Measurements from ENCODE around the gene ZFP90.

The ZFP90 gene

GRCh38 chr16:68590201-68590994 lies 51.3 kb downstream of the ZFP90 start:
- no peak for DNase-seq (ENCODE audit: low spot score)

GRCh38 chr16:68592466-68593337 lies 53.6 kb downstream of the ZFP90 start:
- DNase-seq (ENCODE audit: low spot score): no peak

- no peak for DNase-seq (ENCODE audit: low spot score)
These were observed 57.2 kb downstream of the ZFP90 start for GRCh38 chr16:68596266-68596665.

GRCh38 chr16:68599586-68599985 lies 60.5 kb downstream of the ZFP90 start:
- no peak for DNase-seq (ENCODE audit: low spot score)

GRCh38 chr16:68605746-68606145 lies 66.7 kb downstream of the ZFP90 start:
- no peak for DNase-seq (ENCODE audit: low spot score)

GRCh38 chr16:68607443-68607842 lies 68.4 kb downstream of the ZFP90 start:
- DNase-seq (ENCODE audit: low spot score): no peak

- no peak for DNase-seq (ENCODE audit: low spot score)
These were observed 69.2 kb downstream of the ZFP90 start for GRCh38 chr16:68608330-68608729.

- no peak for DNase-seq (ENCODE audit: low spot score)
These were observed 73.9 kb downstream of the ZFP90 start for GRCh38 chr16:68612996-68613395.

GRCh38 chr16:68617734-68618133 lies 78.6 kb downstream of the ZFP90 start:
- no peak for DNase-seq (ENCODE audit: low spot score)
